Measurements from ENCODE around the gene ZNF236.

GRCh38 chr18:76892832-76893231 is 70.5 kb downstream of the ZNF236 start:
- no peak for TF ChIP-seq CTCF (IDR thresholded peaks at IDR 0.05)
- no peak for TF ChIP-seq ZFX (IDR thresholded peaks at IDR 0.05; ENCODE audit: borderline replicate concordance)

All from 22Rv1 (cell line).